Right atrium auricular region (tissue), 2 donors: ENCODE measurements around the gene ARMH3. TPM values are rescaled to one million over a fixed set of nuclear protein-coding genes. Genes with fewer than 3 reads are reported as not detected.

Experiments
- DNase-seq: peaks from one replicate; pipeline ENCODE4 v3.0.0-alpha.2; 2019; ENCODE audit warnings: low spot score
- H3K27ac ChIP-seq, 2 donors: fragments of 200-600 bp; sonication (generic); 1 replicate in 1 of 2; 2 replicates in 1 of 2; pipeline ENCODE4 v1.5.1; 2016 to 2019
- H3K27me3 ChIP-seq, 2 donors: fragments of 200-600 bp; sonication (generic); one replicate each; pipeline versions ENCODE4 v1.5.1 to v1.6.0; 2017 to 2019
- H3K36me3 ChIP-seq: fragments of 200-600 bp; sonication (generic); one replicate; pipeline ENCODE4 v1.5.1; 2016
- H3K4me1 ChIP-seq, 2 donors: fragments of 200-600 bp; sonication (generic); one replicate each; pipeline versions ENCODE4 v1.5.1 to v1.6.0; 2017 to 2019
- H3K4me3 ChIP-seq, 2 donors: fragments of 200-600 bp; sonication (generic); 1 replicate in 1 of 2; 2 replicates in 1 of 2; pipeline ENCODE4 v1.5.1; 2017 to 2019; ENCODE audit warnings: mild to moderate bottlenecking in 1 of 2, moderate library complexity in 1 of 2
- H3K9me3 ChIP-seq, 2 donors: fragments of 200-600 bp; sonication (generic); one replicate each; pipeline ENCODE4 v1.5.1; 2019
- CTCF ChIP-seq, 2 donors: fragments of 200-600 bp; sonication (generic); IDR thresholded peaks; one replicate each; pipeline ENCODE4 v1.5.1; 2019; ENCODE audit warnings: antibody characterized with exemption in 2 of 2
- total RNA-seq, 2 donors: library from RNA; depleted of rRNA; stranded (reverse); fragments of >200 nt; gene quantifications; one replicate each; pipeline ENCODE4 v1.1.0, GENCODE V29; 2016

ARMH3 gene
- total RNA-seq, 2 donors from 2014 or later, result 25.4 to 28.5 TPM

- Histone ChIP-seq H3K27ac (peak overlapping the region; percentile 79 to 95), H3K4me3 (no peak overlapping the region), H3K27me3 (no peaks in the 10 kb centered on the region), H3K36me3 (peaks cover 22% of the 10 kb centered on the region), H3K4me1 (peaks cover 0 to 21% of the 10 kb centered on the region in 2 donors), H3K9me3 (no peaks in the 10 kb centered on the region)
- no peak for TF ChIP-seq CTCF (IDR thresholded peaks at IDR 0.05)
- no peak for DNase-seq
These were observed 97.3 kb downstream of the ARMH3 start for GRCh38 chr10:101958691-101959090.

GRCh38 chr10:101956898-101957297, 99.1 kb downstream of the ARMH3 start:
- H3K36me3 ChIP-seq, result peaks cover 22% of the 10 kb centered on the region
- H3K9me3 ChIP-seq, result no peaks in the 10 kb centered on the region
- no peaks in the 10 kb centered on the region for H3K27me3 ChIP-seq
- no peak overlapping the region for H3K4me3 ChIP-seq
- no peak overlapping the region for H3K27ac ChIP-seq
- peaks cover 0 to 21% of the 10 kb centered on the region in 2 donors for H3K4me1 ChIP-seq
- TF ChIP-seq CTCF (IDR thresholded peaks at IDR 0.05), result no peak
- DNase-seq, result no peak

- H3K27ac ChIP-seq, result no peak overlapping the region
- DNase-seq, result no peak
- no peaks in the 10 kb centered on the region for H3K9me3 ChIP-seq
- peaks cover 25% of the 10 kb centered on the region for H3K36me3 ChIP-seq
- no peak for TF ChIP-seq CTCF (IDR thresholded peaks at IDR 0.05)
- no peak overlapping the region for H3K4me3 ChIP-seq
- H3K27me3 ChIP-seq, result no peaks in the 10 kb centered on the region
- H3K4me1 ChIP-seq, result peaks cover 0 to 18% of the 10 kb centered on the region in 2 donors
These were observed 99.9 kb downstream of the ARMH3 start for GRCh38 chr10:101956117-101956516.

DNA sequence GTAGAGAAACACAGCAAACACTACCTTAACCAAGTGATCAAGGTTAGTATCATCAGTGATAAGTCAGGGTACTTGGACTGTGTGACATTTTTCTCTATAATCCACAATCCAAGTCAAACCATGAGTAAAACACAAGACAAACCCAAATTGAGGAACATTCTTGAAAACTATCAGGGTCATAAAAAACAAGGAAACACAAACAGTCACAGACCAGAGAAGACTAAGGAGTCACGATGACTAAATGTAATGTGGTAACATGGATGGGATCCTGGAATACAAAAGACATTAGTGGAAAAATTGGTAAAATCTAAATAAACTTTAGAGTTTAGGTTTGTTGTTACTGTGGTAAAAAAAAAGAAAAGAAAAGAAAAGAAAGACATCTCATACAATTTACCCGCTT, 103.8 kb downstream of the ARMH3 start:
- DNase-seq, result no peak
- Histone ChIP-seq H3K27ac (no peak overlapping the region), H3K4me1 (no peaks in the 10 kb centered on the region), H3K27me3 (no peaks in the 10 kb centered on the region), H3K36me3 (peaks cover 33% of the 10 kb centered on the region), H3K9me3 (peaks cover 0 to 15% of the 10 kb centered on the region in 2 donors), H3K4me3 (no peak overlapping the region)
- TF ChIP-seq CTCF (IDR thresholded peaks at IDR 0.05), result no peak

DNA sequence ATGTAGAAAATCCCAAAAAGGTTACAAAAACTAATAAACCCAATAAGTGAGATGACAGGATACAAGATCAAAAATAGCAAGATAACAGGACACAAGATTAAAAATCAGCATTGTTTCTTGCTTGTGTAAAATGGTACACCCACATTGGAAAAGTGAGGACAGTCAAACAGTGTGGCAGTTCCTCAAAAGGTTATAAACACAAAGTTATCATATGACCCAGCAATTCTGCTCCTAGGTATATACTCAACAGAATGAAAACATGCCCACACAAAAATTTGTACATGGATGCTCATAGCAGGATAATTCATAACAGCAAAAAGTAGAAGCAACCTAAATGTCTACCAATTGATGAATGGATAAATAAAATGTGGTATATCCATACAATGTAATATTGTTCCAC, 105.8 kb downstream of the ARMH3 start:
- Histone ChIP-seq H3K27me3 (no peaks in the 10 kb centered on the region), H3K9me3 (peaks cover 0 to 15% of the 10 kb centered on the region in 2 donors), H3K4me3 (no peak overlapping the region), H3K36me3 (peaks cover 26% of the 10 kb centered on the region), H3K27ac (no peak overlapping the region), H3K4me1 (no peaks in the 10 kb centered on the region)
- DNase-seq, result no peak
- no peak for TF ChIP-seq CTCF (IDR thresholded peaks at IDR 0.05)

DNA sequence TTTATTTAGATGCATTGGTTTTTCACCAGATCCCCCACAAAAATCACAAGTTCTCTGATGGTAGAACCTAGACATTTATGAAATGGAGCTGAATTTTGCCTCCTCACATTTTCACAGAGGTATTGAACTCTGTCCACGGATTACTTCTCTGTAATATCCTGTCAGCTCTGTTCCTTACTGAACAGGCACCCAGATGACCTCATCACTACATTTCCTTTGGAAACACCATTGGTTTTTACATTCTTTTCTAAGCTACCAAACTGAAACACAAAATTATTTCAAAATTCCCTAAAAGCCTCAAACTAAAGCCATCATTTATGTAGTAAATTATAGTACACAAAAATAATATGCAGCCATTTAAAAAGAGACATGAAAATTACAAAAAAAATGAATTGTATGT, 114.1 kb downstream of the ARMH3 start:
- TF ChIP-seq CTCF (IDR thresholded peaks at IDR 0.05), result no peak
- no peaks in the 10 kb centered on the region for H3K36me3 ChIP-seq
- H3K27ac ChIP-seq, result no peak overlapping the region
- H3K27me3 ChIP-seq, result no peaks in the 10 kb centered on the region
- no peaks in the 10 kb centered on the region for H3K9me3 ChIP-seq
- H3K4me1 ChIP-seq, result peaks cover 0 to 48% of the 10 kb centered on the region in 2 donors
- DNase-seq, result no peak
- H3K4me3 ChIP-seq, result no peak overlapping the region
